HG03095 (cell line): ENCODE results near the gene CPD.
"Not testable (repeated sequence)": the region's sequence is repeated elsewhere in the genome, so short reads cannot be mapped to it uniquely, and the experiment has no call there.

Source experiments
- ATAC-seq: cut with Tn5 transposase; IDR thresholded peaks from one replicate; pipeline ENCODE4 v1.9.1; 2021; ENCODE audit warnings: moderate library complexity; ENCODE audit not compliant: unreplicated experiment

The CPD gene

DNA sequence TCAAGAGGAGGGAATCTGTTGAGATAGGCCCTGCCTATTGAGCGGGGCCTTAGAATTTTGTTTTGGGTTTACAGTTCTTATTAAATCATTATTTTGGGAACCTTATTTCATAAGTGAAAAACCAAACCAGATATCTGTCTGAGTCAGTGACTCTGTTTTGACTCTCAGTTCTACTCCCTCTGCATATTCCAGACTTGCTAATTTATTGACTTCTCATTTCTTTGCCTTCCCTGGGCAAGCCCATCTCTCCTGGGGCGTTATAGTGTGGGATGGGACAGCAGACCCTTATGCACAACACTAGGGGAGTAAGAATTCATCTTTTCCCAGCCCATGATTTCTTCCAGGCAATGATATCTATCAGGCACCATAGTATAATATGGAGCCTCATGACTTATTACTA, 45.7 kb downstream of the CPD start:
- no peak for ATAC-seq

DNA sequence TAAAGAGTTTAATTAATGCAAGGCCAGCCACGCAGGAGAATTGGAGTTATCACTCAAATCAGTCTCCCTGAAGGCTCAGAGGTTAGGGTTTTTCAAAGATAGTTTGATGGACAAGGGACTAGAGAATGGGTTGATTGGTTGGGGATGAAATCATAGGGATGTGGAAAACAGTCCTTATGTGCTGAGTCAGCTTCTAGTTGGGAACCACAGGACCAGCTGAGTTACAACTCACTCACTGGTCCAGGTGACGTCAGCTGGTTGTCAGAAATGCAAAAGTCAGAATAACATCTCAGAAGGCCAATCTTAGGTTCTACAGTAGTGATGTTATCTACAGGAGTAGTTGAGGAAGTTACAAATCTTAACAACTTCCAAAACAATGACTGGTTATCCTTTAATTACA, 47.6 kb downstream of the CPD start:
- ATAC-seq: no peak

DNA sequence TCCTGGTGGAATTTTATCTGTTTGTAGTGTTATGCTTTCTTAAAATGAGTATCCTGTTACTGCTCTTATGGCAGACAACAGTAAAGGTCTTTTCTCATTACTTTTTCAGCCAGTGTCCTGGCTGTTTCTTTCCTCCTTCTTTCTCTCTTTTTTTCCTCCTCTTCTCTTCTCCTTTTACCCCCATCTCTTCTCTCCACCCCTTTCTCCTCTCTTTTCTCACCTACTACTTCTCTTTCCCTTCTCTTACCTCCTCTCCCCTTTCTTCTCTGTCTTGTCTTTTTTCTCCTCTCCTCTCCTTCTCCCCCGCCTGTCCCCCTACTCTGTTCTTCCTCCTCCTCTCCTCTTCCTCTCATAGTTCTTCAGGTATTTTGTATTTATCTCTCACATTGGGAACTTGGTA, 48.9 kb downstream of the CPD start:
- no peak for ATAC-seq

- no peak for ATAC-seq
Measured at GRCh38 chr17:30429155-30429554, 50.4 kb downstream of the CPD start.

DNA sequence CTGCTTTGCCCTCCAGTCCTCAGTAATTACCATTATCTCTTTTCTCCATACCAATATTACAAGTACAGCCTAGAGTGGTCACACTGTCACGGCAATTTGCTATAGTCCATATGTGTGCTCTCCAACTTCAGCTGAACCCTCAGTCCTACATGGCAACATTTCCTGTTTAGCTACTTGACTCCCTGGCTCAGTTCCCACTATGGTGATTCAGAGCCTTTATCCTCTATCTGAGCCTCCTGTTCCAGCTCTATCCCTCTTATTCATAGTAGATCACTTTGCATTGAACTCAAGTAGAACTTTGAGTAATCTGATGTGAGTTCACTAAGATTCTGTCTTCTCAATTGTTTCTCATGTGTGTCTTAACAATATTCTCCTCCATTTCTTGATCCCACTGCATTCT, 54.8 kb downstream of the CPD start:
- no peak for ATAC-seq

- no peak for ATAC-seq
Measured at GRCh38 chr17:30436729-30437128, 58.0 kb downstream of the CPD start.

GRCh38 chr17:30443721-30444120, 65.0 kb downstream of the CPD start:
- ATAC-seq: no peak

DNA sequence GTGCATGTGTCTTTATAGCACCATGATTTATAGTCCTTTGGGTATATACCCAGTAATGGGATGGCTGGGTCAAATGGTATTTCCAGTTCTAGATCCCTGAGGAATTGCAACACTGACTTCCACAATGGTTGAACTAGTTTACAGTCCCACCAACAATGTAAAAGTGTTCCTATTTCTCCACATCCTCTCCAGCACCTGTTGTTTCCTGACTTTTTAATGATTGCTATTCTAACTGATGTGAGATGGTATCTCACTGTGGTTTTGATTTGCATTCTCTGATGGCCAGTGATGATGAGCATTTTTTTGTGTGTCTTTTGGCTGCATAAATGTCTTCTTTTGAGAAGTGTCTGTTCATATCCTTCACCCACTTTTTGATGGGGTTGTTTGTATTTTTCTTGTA, 67.9 kb downstream of the CPD start:
- ATAC-seq: not testable (repeated sequence)

GRCh38 chr17:30449480-30449879, 70.8 kb downstream of the CPD start:
- ATAC-seq: no peak

GRCh38 chr17:30450125-30451027, 71.6 kb downstream of the CPD start:
- no peak for ATAC-seq

DNA sequence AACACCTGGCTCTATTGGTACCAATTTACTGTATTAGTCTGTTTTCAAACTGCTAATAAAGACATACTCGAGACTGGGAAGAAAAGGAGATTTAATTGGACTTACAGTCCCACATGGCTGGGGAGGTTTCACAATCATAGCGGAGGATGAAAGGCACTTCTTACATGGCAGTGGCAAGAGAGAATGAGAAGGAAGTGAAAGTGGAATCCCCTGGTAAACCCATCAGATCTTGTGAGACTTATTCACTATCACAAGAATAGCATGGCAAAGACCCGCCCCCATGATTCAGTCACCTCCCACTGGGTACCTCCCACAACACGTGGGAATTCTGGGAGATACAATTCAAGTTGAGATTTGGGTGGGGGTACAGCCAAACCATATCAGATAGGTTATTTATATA, 75.9 kb downstream of the CPD start:
- ATAC-seq: no peak

DNA sequence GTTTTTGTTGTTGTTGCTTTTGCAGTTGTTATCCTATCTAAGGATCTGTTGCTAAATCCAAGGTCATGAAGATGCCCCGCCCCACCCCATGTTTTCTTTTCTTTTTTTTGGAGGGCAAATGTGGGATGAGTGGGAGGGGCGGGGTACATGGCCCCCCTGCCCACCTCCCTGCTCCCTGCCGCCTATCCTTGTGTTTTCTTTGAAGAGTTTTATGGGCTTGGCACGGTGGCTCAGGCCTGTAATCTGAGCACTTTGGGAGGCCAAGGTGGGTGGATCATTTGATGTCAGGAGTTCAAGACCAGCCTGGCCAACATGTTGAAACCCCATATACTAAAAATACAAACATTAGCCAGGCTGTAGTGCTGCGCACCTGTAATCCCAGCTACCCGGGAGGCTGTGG, 79.6 kb downstream of the CPD start:
- ATAC-seq: no peak

GRCh38 chr17:30458797-30459413, 80.2 kb downstream of the CPD start:
- not testable (repeated sequence) for ATAC-seq

GRCh38 chr17:30468465-30468864, 89.7 kb downstream of the CPD start:
- no peak for ATAC-seq

GRCh38 chr17:30472238-30472890, 93.6 kb downstream of the CPD start:
- no peak for ATAC-seq

GRCh38 chr17:30475206-30475605, 96.5 kb downstream of the CPD start:
- no peak for ATAC-seq

- peak; percentile 11 for ATAC-seq
Measured at GRCh38 chr17:30476726-30477082, 98.0 kb downstream of the CPD start.

GRCh38 chr17:30477083-30477773, 98.5 kb downstream of the CPD start, which contains the start of gene GOSR1:
Gene GOSR1 (plus strand): TSS chr17:30477408. CDS start chr17:30477434, 26 bp downstream.
- ATAC-seq: peak; percentile 88

- ATAC-seq: peak; percentile 13
Measured at GRCh38 chr17:30477774-30478115, 99.0 kb downstream of the CPD start.

DNA sequence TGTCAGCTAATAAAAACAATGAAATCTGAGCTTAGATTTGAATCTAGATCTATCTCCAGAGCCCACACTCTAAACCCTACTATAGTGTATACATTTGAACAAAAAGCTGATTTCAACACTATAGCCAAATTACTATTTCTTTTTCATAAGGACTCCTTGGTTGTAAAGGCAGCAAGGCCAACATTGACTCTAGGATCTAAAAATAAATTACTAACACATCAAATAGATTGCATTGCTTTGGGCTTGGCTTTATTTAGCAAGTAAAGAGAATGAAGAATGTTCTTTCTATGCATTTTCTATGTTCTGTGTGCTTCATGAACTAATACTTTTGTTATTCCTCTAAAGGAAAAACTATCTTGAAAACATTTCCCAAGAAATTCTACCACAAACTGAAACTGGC, 103.8 kb downstream of the CPD start:
- no peak for ATAC-seq

GRCh38 chr17:30483159-30483558, 104.4 kb downstream of the CPD start:
- ATAC-seq: no peak
